ENCODE data around the gene BTRC.

BTRC gene

GRCh38 chr10:101595591-101596433, 241.8 kb downstream of the BTRC start:
- no peak overlapping the region for H3K4me3 Mint-ChIP-seq
- H3K36me3 Mint-ChIP-seq: no peaks in the 10 kb centered on the region
- H3K4me1 Mint-ChIP-seq: no peaks in the 10 kb centered on the region
- H3K27me3 Mint-ChIP-seq: no peaks in the 10 kb centered on the region
- no peak overlapping the region for H3K27ac Mint-ChIP-seq
- DNase-seq: no peak
- H3K9me3 Mint-ChIP-seq: no peaks in the 10 kb centered on the region
- CTCF ChIA-PET: interaction anchor here (0.7 to 2.4 kb wide), 3 partner anchors 26 to 185 kb away, joined by 3 to 8 read pairs (median 4); no protein-coding TSS in a partner anchor

- Mint-ChIP-seq H3K9me3 (no peaks in the 10 kb centered on the region), H3K27me3 (no peaks in the 10 kb centered on the region), H3K4me3 (no peak overlapping the region), H3K27ac (no peak overlapping the region), H3K4me1 (no peaks in the 10 kb centered on the region), H3K36me3 (no peaks in the 10 kb centered on the region)
- no peak for DNase-seq
- CTCF ChIA-PET: interaction anchor here (0.7 kb wide), 1 partner anchor 147 kb away, joined by 3 read pairs; no protein-coding TSS in a partner anchor
Measured at GRCh38 chr10:101597091-101597900, 243.3 kb downstream of the BTRC start.

GRCh38 chr10:101601541-101601940, 247.6 kb downstream of the BTRC start:
- H3K36me3 Mint-ChIP-seq: peaks cover 2% of the 10 kb centered on the region
- no peaks in the 10 kb centered on the region for H3K4me1 Mint-ChIP-seq
- no peaks in the 10 kb centered on the region for H3K9me3 Mint-ChIP-seq
- no peaks in the 10 kb centered on the region for H3K27me3 Mint-ChIP-seq
- no peak overlapping the region for H3K4me3 Mint-ChIP-seq
- no peak overlapping the region for H3K27ac Mint-ChIP-seq
- DNase-seq: peak; percentile 16
- CTCF ChIA-PET: interaction anchor here (1.3 to 10.7 kb wide), 3 partner anchors 9 to 180 kb away, joined by 3 to 192 read pairs (median 8); partner anchors contain the start of gene NPM3

DNA sequence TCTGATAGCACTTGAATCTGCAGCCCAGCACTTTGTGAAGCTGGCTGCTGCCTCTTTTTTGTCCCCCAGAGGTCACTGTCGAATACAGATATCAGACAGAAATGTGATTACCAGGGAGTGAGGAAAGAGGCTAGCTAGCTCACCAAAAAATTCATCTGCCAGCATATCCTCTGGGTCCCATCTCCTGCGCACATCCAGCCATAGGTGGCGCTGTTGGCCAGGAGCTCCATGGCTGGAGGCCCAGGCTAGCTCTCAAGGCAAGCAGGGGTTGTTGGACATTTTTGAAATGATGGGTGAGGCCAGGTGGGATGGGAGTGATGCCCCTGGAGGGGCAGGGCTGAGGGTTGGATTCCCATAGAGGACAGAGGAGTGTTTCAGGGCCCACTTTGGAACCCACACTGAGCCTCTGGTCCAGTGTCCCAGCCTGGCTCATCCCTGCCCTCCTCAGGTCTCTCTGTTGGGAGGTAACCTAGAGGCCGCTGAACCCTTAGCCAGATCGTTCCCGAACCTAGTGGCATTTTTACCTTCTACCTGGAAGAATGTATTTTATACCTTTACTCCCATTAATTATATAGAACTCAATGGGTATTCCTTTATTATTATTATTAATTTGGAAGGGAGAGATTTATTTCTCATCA, 248.9 kb downstream of the BTRC start:
- Mint-ChIP-seq H3K27me3 (no peaks in the 10 kb centered on the region), H3K36me3 (peaks cover 2% of the 10 kb centered on the region), H3K27ac (no peak overlapping the region), H3K9me3 (no peaks in the 10 kb centered on the region), H3K4me1 (no peaks in the 10 kb centered on the region), H3K4me3 (no peak overlapping the region)
- CTCF ChIA-PET: interaction anchor here (0.7 to 10.7 kb wide), 22 partner anchors 8 to 512 kb away, joined by 3 to 192 read pairs (median 4); partner anchors contain the start of gene NPM3
- DNase-seq: peak; percentile 87

Measured in activated naive CD4-positive, alpha-beta T cell treated with anti-CD3 and anti-CD28 coated beads, Interleukin-2, amount 10 ng/mL, durations not matched to agents 7 days and 5 days (primary cell).